PC-3 (cell line): Measurements from ENCODE around the gene TENM4.

Source experiments
- CTCF ChIP-seq: fragments of 300-600 bp; sonication (generic); conservative IDR thresholded peaks from 2 replicates; pipeline ENCODE4 v1.5.1; 2017; ENCODE audit warnings: antibody characterized with exemption, low read depth, mild to moderate bottlenecking, low read length
- EZH2 ChIP-seq: fragments of 300-600 bp; sonication (generic); IDR thresholded peaks from one replicate; pipeline ENCODE4 v1.6.1; 2017; ENCODE audit warnings: antibody characterized with exemption, mild to moderate bottlenecking, low read length; ENCODE audit not compliant: unreplicated experiment
- EZH2phosphoT487 ChIP-seq: fragments of 300-600 bp; sonication (generic); IDR thresholded peaks from 2 replicates; pipeline ENCODE4 v1.6.1; 2018; ENCODE audit warnings: mild to moderate bottlenecking, antibody characterized with exemption, low read length, borderline replicate concordance

- TF ChIP-seq CTCF (no peak), EZH2 (no peak), EZH2phosphoT487 (no peak)
Observed at GRCh38 chr11:79447038-79447786, 6.4 kb upstream of the TENM4 start.
